GM18907 (cell line): Measurements from ENCODE around the gene PDXDC1.
"Not testable (repeated sequence)": the region's sequence is repeated elsewhere in the genome, so short reads cannot be mapped to it uniquely, and the experiment has no call there.

Experiments
- ATAC-seq: cut with Tn5 transposase; IDR thresholded peaks from one replicate; pipeline ENCODE4 v1.9.1; 2021; ENCODE audit warnings: mild to moderate bottlenecking, moderate library complexity; ENCODE audit not compliant: unreplicated experiment

The PDXDC1 gene

DNA sequence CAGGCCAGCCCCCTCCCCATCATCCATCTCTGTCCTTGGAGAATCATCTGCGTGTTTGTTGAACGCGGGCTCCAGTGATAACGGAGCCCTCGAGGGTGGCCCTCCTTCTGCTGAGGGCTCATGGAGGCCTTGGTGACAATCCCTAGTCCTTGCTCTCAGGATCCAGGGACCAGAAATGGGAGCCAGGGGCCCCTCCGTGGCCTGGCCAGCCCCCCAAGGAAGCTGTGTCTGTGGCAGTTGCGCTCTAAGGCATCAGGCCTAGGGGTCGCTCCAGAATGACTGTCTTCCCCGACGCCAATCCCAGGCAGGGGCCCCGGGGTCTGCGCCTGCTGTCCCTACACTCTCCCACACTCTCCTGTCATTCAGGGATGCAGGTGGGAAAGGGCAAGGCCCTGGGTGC is 174.4 kb downstream of the PDXDC1 start:
- not testable (repeated sequence) for ATAC-seq

DNA sequence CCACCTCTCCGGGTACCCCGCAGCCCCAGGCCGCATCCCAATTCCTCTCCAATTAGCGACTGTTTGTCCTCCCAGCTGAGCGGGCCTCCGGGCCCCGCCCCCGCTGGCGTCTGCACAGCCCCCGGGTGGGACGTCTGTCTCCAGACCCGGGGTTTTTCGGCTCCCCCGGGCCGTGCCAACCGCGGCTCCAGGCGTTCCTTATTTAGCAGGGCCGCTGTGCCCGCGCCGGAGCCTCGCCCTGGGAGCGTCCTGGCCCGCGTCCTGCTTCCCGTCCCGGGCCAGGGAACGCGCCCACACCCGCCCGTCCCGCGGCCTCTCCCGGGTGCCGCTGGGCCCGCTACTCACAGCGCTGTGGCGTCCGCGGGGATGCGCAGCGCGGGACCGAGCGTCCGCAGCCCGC is 179.2 kb downstream of the PDXDC1 start:
- not testable (repeated sequence) for ATAC-seq

- not testable (repeated sequence) for ATAC-seq
Observed at GRCh38 chr16:15154650-15155562, 180.1 kb downstream of the PDXDC1 start.

GRCh38 chr16:15157644-15158043 is 182.8 kb downstream of the PDXDC1 start:
- not testable (repeated sequence) for ATAC-seq

GRCh38 chr16:15159671-15160070 is 184.8 kb downstream of the PDXDC1 start:
- ATAC-seq = not testable (repeated sequence)

GRCh38 chr16:15160571-15160970 is 185.7 kb downstream of the PDXDC1 start:
- not testable (repeated sequence) for ATAC-seq

GRCh38 chr16:15163055-15163454 is 188.2 kb downstream of the PDXDC1 start:
- ATAC-seq = not testable (repeated sequence)

GRCh38 chr16:15166177-15166576 is 191.4 kb downstream of the PDXDC1 start:
- ATAC-seq = not testable (repeated sequence)

- not testable (repeated sequence) for ATAC-seq
Observed at GRCh38 chr16:15168303-15168702, 193.5 kb downstream of the PDXDC1 start.

GRCh38 chr16:15168953-15169652 is 194.3 kb downstream of the PDXDC1 start:
- ATAC-seq = not testable (repeated sequence)

- not testable (repeated sequence) for ATAC-seq
Observed at GRCh38 chr16:15179909-15180308, 205.1 kb downstream of the PDXDC1 start.

- ATAC-seq = not testable (repeated sequence)
Observed at GRCh38 chr16:15180946-15181345, 206.1 kb downstream of the PDXDC1 start.

- ATAC-seq = not testable (repeated sequence)
Observed at GRCh38 chr16:15184000-15184399, 209.2 kb downstream of the PDXDC1 start.
